Trophoblast cell (in vitro differentiated cells and primary cell): Measurements from ENCODE around the gene PLB1.

Experiments used
- DNase-seq, 2 donors: peaks; one replicate each; pipeline ENCODE4 v3.0.0-alpha.2; 2016
- H2AFZ ChIP-seq: 2 replicates; pipeline ENCODE4 v1.6.1; 2013; ENCODE audit warnings: low read length, moderate library complexity, mild to moderate bottlenecking; ENCODE audit not compliant: insufficient read depth, poor library complexity
- H2AK5ac ChIP-seq: 2 replicates; pipeline ENCODE4 v1.6.1; 2013; ENCODE audit warnings: mild to moderate bottlenecking, low read length
- H2BK120ac ChIP-seq: 2 replicates; pipeline ENCODE4 v1.6.1; 2013; ENCODE audit warnings: low read length, mild to moderate bottlenecking, moderate library complexity; ENCODE audit not compliant: insufficient read depth, poor library complexity
- H2BK12ac ChIP-seq: 2 replicates; pipeline ENCODE4 v1.6.1; 2013; ENCODE audit warnings: mild to moderate bottlenecking, low read length, moderate library complexity
- H2BK5ac ChIP-seq: 2 replicates; pipeline ENCODE4 v1.6.1; 2013; ENCODE audit warnings: low read length, low read depth, moderate library complexity, mild to moderate bottlenecking; ENCODE audit not compliant: poor library complexity
- H3K14ac ChIP-seq: 2 replicates; pipeline ENCODE4 v1.6.1; 2013; ENCODE audit warnings: mild to moderate bottlenecking, low read length
- H3K18ac ChIP-seq: 2 replicates; pipeline ENCODE4 v1.6.1; 2013; ENCODE audit warnings: mild to moderate bottlenecking, low read length
- H3K23ac ChIP-seq: 2 replicates; pipeline ENCODE4 v1.6.1; 2013; ENCODE audit warnings: low read length
- H3K27ac ChIP-seq: 2 replicates; pipeline ENCODE4 v1.5.1; 2013; ENCODE audit warnings: low read depth, mild to moderate bottlenecking, inconsistent platforms, low read length, moderate library complexity
- H3K27me3 ChIP-seq: 2 replicates; pipeline ENCODE4 v1.6.1; 2013; ENCODE audit warnings: inconsistent platforms, mild to moderate bottlenecking, low read length, moderate library complexity; ENCODE audit not compliant: insufficient read depth
- H3K36me3 ChIP-seq, 2 experiments: 1 replicate in 1 of 2; 2 replicates in 1 of 2; pipeline ENCODE4 v1.6.1; 2013; ENCODE audit warnings: low read length in 2 of 2, mild to moderate bottlenecking in 2 of 2, moderate library complexity in 1 of 2; ENCODE audit not compliant: insufficient read depth in 2 of 2, control insufficient read depth in 1 of 2
- H3K4ac ChIP-seq: 2 replicates; pipeline ENCODE4 v1.6.1; 2013; ENCODE audit warnings: low read depth, mild to moderate bottlenecking, low read length, moderate library complexity
- H3K4me1 ChIP-seq, 2 experiments: 1 replicate in 1 of 2; 2 replicates in 1 of 2; pipeline ENCODE4 v1.6.1; 2013; ENCODE audit warnings: low read length in 2 of 2, mild to moderate bottlenecking in 2 of 2, moderate library complexity in 1 of 2; ENCODE audit not compliant: insufficient read depth in 2 of 2, control insufficient read depth in 1 of 2
- H3K4me2 ChIP-seq: 2 replicates; pipeline ENCODE4 v1.6.1; 2013; ENCODE audit warnings: inconsistent platforms, mild to moderate bottlenecking, low read length, moderate library complexity
- H3K4me3 ChIP-seq: 2 replicates; pipeline ENCODE4 v1.5.1; 2013; ENCODE audit warnings: mild to moderate bottlenecking, low read depth, low read length, inconsistent platforms
- H3K79me1 ChIP-seq: one replicate; pipeline ENCODE4 v1.6.1; 2013; ENCODE audit warnings: low read length
- H3K79me2 ChIP-seq: 2 replicates; pipeline ENCODE4 v1.6.1; 2013; ENCODE audit warnings: low read length, mild to moderate bottlenecking; ENCODE audit not compliant: control insufficient read depth, insufficient read depth, poor library complexity
- H3K9ac ChIP-seq: 2 replicates; pipeline ENCODE4 v1.6.1; 2013; ENCODE audit warnings: mild to moderate bottlenecking, low read length
- H3K9me3 ChIP-seq: 2 replicates; pipeline ENCODE4 v1.6.1; 2013; ENCODE audit warnings: low read depth, mild to moderate bottlenecking, control low read depth, inconsistent platforms, low read length; ENCODE audit not compliant: insufficient read depth
- H4K12ac ChIP-seq: 2 replicates; pipeline ENCODE4 v1.6.1; 2013; ENCODE audit warnings: low read depth, mild to moderate bottlenecking, low read length, moderate library complexity
- H4K8ac ChIP-seq: 2 replicates; pipeline ENCODE4 v1.6.1; 2013; ENCODE audit warnings: low read depth, mild to moderate bottlenecking, low read length, moderate library complexity
- H4K91ac ChIP-seq: one replicate; pipeline ENCODE4 v1.6.1; 2013; ENCODE audit warnings: low read depth, mild to moderate bottlenecking, low read length, moderate library complexity
- WGBS: extraction: QIAGEN DNeasy Blood & Tissue Kit; methylation state at CpG from one replicate; pipeline ENCODE4 v1.1.7; 2013; ENCODE audit warnings: missing lambda C conversion rate; ENCODE audit not compliant: insufficient read length, insufficient coverage; ENCODE audit errors: extremely low coverage; 5-methylcytosine and 5-hydroxymethylcytosine counted together

The PLB1 gene

DNA sequence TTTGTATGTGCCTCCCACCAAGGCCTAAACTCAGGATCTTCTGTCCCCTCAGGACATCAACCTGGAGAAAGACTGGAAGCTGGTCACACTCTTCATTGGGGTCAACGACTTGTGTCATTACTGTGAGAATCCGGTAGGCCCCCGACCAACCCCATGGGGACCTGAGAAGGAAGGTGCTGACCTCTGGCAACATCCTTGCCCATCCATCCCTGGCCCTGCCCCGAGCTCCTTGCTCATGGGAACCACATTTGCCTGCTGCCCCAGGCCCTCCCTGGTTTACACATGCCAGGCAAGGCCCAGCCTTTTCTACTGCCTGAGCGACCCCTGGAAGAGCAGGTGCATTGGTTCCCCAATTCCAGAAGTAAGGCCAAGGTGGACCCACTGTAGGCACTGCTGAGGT, 130.5 kb downstream of the PLB1 start:
- Histone ChIP-seq H4K12ac (no peak overlapping the region), H3K18ac (no peak overlapping the region), H2BK120ac (no peak overlapping the region), H3K14ac (no peak overlapping the region), H3K27ac (no peak overlapping the region), H3K4me3 (no peak overlapping the region), H3K79me1 (peaks cover 23% of the 10 kb centered on the region), H2BK12ac (peak overlapping the region; percentile 52), H4K8ac (no peak overlapping the region), H3K23ac (no peak overlapping the region), H3K4me2 (no peak overlapping the region), H3K9me3 (peaks cover 1% of the 10 kb centered on the region), H3K9ac (no peak overlapping the region), H3K36me3 (no peaks in the 10 kb centered on the region), H3K4me1 (peaks cover 19 to 23% of the 10 kb centered on the region in 2 experiments), H3K4ac (no peak overlapping the region), H4K91ac (peak overlapping the region; percentile 29), H3K79me2 (no peaks in the 10 kb centered on the region), H2AK5ac (peak overlapping the region; percentile 93), H2AFZ (no peak overlapping the region), H2BK5ac (no peak overlapping the region), H3K27me3 (no peaks in the 10 kb centered on the region)
- no peak for DNase-seq
- no CpG with 5 or more reads among the region's 5 CpGs for WGBS

- no peak overlapping the region for H3K23ac ChIP-seq
- no peak for DNase-seq
- H4K91ac ChIP-seq: peak overlapping the region; percentile 69
- no peak overlapping the region for H3K4me2 ChIP-seq
- no peak overlapping the region for H3K18ac ChIP-seq
- no peak overlapping the region for H4K8ac ChIP-seq
- no peak overlapping the region for H2AFZ ChIP-seq
- no peak overlapping the region for H2BK120ac ChIP-seq
- H3K9me3 ChIP-seq: peaks cover 1% of the 10 kb centered on the region
- no peaks in the 10 kb centered on the region for H3K79me2 ChIP-seq
- H3K36me3 ChIP-seq: no peaks in the 10 kb centered on the region
- H3K9ac ChIP-seq: no peak overlapping the region
- no peak overlapping the region for H3K4me3 ChIP-seq
- WGBS: no CpG with 5 or more reads among the region's 7 CpGs
- H3K27me3 ChIP-seq: no peaks in the 10 kb centered on the region
- no peak overlapping the region for H2BK5ac ChIP-seq
- H3K4me1 ChIP-seq: peaks cover 18 to 21% of the 10 kb centered on the region in 2 experiments
- no peak overlapping the region for H3K14ac ChIP-seq
- no peak overlapping the region for H3K27ac ChIP-seq
- H4K12ac ChIP-seq: no peak overlapping the region
- H3K79me1 ChIP-seq: peaks cover 22% of the 10 kb centered on the region
- peak overlapping the region; percentile 44 for H2BK12ac ChIP-seq
- H3K4ac ChIP-seq: no peak overlapping the region
- H2AK5ac ChIP-seq: no peak overlapping the region
These were observed 131.1 kb downstream of the PLB1 start for GRCh38 chr2:28626891-28627421.

GRCh38 chr2:28627722-28628480, 132.0 kb downstream of the PLB1 start:
- no peak overlapping the region for H3K14ac ChIP-seq
- no peak for DNase-seq
- no peak overlapping the region for H3K23ac ChIP-seq
- H2AFZ ChIP-seq: no peak overlapping the region
- H3K79me2 ChIP-seq: no peaks in the 10 kb centered on the region
- H2AK5ac ChIP-seq: no peak overlapping the region
- peaks cover 18 to 21% of the 10 kb centered on the region in 2 experiments for H3K4me1 ChIP-seq
- H3K9me3 ChIP-seq: peaks cover 1% of the 10 kb centered on the region
- no peak overlapping the region for H3K27ac ChIP-seq
- H2BK120ac ChIP-seq: no peak overlapping the region
- peak overlapping the region; percentile 19 for H2BK12ac ChIP-seq
- H3K27me3 ChIP-seq: no peaks in the 10 kb centered on the region
- no peak overlapping the region for H3K4ac ChIP-seq
- H4K91ac ChIP-seq: peak overlapping the region; percentile 20
- H2BK5ac ChIP-seq: no peak overlapping the region
- peaks cover 22% of the 10 kb centered on the region for H3K79me1 ChIP-seq
- no peaks in the 10 kb centered on the region for H3K36me3 ChIP-seq
- no peak overlapping the region for H4K8ac ChIP-seq
- H3K18ac ChIP-seq: no peak overlapping the region
- no peak overlapping the region for H3K4me2 ChIP-seq
- H3K9ac ChIP-seq: no peak overlapping the region
- no peak overlapping the region for H3K4me3 ChIP-seq
- H4K12ac ChIP-seq: no peak overlapping the region
- no CpG with 5 or more reads among the region's 5 CpGs for WGBS

DNA sequence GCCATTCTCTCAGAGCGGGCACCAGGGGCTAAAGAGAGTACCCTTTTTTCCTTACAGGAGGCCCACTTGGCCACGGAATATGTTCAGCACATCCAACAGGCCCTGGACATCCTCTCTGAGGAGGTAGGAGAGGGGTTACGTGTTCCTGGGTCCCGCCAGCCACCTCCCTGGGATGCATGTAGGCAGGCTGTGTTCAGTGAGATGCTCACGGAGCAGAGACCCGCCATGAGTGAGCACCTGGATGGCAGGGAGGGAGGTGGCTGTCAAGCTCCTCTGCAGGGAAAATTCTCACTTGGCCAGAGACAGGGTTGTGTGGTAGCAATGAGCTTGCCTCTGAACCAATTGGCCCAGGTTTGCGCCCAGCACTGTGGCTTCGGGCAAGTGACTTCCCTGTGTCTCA, 132.6 kb downstream of the PLB1 start:
- no peak overlapping the region for H3K27ac ChIP-seq
- H3K36me3 ChIP-seq: no peaks in the 10 kb centered on the region
- H2BK120ac ChIP-seq: no peak overlapping the region
- DNase-seq: no peak
- H3K4me3 ChIP-seq: no peak overlapping the region
- H2AFZ ChIP-seq: no peak overlapping the region
- H4K8ac ChIP-seq: no peak overlapping the region
- H3K14ac ChIP-seq: no peak overlapping the region
- H4K91ac ChIP-seq: no peak overlapping the region
- no peak overlapping the region for H3K9ac ChIP-seq
- no peaks in the 10 kb centered on the region for H3K27me3 ChIP-seq
- H2BK5ac ChIP-seq: no peak overlapping the region
- no peak overlapping the region for H3K4ac ChIP-seq
- no peak overlapping the region for H3K18ac ChIP-seq
- peaks cover 1% of the 10 kb centered on the region for H3K9me3 ChIP-seq
- H3K79me1 ChIP-seq: peaks cover 18% of the 10 kb centered on the region
- no peak overlapping the region for H4K12ac ChIP-seq
- no peaks in the 10 kb centered on the region for H3K79me2 ChIP-seq
- H3K4me2 ChIP-seq: no peak overlapping the region
- H3K23ac ChIP-seq: no peak overlapping the region
- no peak overlapping the region for H2AK5ac ChIP-seq
- no peak overlapping the region for H2BK12ac ChIP-seq
- no CpG with 5 or more reads among the region's 8 CpGs for WGBS
- H3K4me1 ChIP-seq: peaks cover 18 to 22% of the 10 kb centered on the region in 2 experiments
